Dedifferentiated amniotic fluid mesenchymal stem cell (primary cell): ENCODE results near the gene BIRC7.

Source experiments
- DNase-seq: peaks from one replicate; pipeline ENCODE4 v3.0.0-alpha.2; 2016; ENCODE audit errors: extremely low spot score

The BIRC7 gene

DNA sequence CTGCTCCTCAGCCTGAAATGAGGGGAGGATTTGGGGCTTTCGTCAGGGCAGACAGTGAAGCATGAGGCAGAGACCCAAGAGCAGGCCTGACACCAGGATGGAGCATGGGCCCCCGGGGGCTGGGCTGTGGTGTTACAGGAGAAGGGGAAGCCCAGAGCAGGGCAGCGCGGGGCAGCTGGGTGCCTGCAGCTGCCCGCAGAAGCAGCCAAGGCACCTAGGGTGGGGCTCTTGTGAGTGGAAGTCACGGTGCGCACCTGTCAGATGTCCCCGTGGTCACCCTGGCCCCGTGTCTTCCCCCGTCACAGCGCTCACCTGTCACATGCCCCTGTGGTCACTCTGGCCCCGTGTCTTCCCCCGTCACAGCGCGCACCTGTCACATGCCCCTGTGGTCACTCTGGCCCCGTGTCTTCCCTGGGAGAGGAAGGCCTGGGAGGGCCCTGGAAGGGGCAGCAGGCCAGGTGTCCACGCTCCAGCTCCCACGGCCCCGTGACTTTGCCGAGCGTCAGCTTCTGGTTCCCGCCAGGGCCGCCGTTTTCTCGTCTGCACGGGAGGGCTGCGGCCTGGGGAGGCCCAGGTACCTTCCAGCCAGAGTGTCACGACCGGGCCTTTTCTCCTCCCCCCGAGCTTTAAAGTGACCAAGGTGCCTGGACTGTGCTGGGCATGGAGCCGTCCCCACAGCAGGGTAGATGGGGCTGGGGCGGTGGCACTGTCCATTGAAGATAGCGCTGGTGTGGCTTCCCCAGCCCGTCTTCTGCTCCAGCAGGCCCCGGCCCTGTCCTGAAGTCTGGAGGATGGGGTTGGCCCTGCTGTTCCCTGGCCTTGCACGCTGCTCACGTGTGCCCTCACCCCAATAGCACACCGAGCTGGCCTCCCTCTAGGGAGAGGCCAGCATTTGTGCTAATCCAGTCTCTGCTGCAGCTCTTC, 46.3 kb downstream of the BIRC7 start:
- no peak for DNase-seq

DNA sequence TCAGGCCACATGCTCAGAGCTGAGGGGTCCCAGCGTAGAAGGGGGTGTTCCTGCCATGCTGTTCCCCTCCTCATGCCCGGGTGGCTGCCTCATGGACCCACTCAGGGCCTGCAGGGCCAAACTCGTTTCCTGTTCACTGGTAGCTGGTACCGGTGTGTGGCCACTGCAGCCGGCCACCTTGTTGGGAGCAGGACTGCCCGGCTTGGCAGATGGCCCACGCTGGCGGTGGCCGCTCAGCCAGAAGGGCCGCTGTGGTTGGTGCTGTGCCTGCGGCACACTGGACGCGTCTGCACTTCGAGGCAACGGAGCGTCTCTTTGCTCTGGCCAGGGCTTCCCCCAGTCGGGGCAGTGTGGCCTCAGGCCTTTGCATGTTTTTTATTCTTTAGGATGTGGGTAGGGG, 47.2 kb downstream of the BIRC7 start:
- DNase-seq = no peak

DNA sequence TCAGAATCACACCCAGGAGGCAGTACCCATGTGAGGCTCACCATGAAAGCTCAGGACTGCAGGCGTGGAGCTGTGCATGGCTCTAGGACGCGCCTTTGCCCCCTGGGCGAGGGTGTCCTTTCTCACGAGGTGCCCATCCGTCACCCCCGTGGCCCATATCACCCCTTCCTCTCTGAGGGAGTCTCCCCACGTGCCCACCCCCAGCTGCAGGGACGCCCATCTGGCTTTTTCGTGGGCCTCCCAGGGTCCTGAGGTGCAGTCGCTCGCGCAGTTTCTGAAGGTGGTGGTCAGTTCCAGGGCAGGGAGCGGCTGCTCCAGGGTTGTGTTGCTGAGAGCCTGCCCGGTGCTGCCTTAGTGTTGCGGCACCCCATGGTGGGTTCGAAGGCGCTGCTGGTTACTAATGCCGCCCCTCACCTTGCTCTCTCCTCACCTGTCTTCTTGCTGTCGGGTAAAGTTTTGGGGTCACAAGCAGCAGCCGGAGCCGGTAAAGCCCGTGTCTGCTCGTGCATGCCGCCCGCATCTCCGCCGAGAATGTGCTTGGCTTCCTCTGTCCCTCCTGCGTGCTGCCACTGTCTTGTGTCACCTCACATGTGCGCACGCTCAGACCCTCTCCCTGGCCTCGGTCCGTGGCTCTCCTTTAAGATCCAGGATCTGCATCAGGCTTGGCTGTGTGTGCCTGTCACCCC, 47.8 kb downstream of the BIRC7 start:
- no peak for DNase-seq

- no peak for DNase-seq
Measured at GRCh38 chr20:63284083-63284440, 48.4 kb downstream of the BIRC7 start.

DNA sequence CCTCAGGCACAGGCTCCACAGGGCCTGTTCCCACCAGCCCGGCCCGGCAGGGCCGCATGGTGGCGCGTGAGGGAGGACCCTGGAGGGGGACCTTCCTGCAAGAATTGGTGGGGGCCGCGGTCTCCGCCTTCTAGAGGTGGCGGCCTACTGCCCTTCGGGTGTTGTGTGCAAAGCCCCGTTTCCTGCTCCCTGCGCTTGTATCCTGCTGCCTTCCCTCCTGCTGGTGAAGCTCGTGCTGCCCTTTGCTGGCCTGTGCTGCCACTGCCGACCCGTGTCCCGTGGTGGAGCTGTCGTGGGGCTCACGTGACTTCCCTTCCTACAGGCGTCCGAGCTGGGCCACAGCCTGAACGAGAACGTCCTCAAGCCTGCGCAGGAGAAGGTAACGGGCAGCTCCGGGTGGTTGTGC, 48.8 kb downstream of the BIRC7 start:
- DNase-seq = no peak

GRCh38 chr20:63284981-63285524, 49.3 kb downstream of the BIRC7 start:
- DNase-seq = no peak

DNA sequence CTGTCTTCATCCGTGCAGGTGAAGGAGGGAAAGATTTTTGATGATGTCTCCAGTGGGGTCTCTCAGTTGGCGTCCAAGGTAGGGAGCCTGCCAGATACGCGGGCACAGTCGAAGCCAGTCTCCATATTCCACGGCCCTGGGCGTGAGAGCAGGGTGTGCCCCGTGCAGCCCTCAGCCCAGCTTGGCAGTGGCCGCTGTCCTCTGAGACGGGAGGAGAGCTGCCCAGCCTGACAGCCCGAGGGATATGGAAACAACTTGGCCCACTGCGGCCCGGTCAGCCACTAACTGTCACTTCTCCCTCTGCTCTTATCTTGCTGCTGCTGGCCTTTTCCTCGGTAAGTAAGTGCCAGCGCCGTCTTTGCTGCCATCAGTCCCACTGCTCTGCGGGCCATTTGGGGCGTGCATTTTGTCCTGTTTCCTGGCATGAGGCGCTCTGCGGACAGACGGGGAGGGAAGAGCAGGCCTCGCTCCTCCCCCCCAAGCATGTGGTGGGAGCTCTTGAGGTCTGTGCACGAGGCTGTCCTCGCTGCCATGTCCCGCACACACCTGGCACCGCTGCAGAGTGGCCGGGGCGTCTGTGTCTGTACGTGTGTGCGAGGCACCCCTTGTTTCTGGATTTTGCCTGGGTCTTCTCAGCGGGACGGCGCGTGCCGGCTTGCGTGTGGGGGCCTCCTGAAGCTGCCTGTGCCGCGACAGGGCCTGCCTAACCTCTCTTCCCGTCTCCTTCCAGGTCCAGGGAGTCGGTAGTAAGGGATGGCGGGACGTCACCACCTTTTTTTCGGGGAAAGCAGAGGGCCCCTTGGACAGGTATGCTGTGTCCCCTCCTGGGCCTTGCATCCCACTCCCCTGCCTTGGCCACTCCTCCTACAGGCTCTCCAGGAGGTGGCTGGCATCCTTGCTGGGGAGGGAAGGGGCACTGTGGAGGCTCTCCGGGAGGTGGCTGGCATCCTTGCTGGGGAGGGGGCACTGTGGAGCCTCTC, 50.2 kb downstream of the BIRC7 start:
- DNase-seq = no peak

DNA sequence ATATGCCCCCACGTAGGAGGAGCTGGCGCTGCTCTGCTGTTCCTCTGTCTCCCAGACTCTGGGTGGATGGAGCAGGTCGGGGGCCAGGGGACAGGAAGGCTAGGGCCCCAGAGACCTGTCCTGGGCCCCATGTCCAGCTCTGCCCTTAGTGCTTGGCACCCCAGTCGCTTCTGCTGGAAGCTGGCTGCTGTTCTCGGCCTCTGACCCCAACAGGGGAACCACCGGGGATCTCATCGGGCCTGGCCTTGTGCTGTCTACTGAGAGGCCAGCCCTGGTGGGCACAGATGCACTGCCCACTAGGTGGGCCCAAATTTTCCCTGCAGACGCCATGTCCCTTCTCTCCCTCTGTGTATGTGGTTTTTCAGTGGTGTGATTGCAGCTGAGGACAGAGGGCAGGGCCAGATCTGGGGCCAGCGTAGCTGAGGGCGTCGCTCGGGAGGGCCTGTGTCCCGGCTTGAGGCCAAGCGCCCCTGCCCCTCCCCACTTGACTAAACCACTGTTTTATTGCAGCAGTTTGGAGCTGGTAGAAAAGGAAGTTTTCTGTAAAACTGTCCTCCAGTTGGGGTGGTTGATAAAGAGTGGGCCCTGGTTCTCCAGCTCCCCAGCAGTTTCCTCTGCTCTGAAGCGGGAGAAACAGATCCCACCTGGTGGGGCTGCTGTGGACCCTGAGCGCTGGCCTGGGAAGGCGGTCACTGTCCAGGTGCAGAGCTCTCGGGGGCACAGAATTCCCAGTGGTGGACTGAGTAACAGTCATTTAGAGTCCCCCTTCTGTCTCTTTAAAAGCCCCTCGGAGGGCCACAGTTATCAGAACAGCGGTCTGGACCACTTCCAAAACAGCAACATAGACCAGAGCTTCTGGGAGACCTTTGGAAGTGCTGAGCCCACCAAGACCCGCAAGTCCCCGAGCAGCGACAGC, 51.3 kb downstream of the BIRC7 start:
- DNase-seq = no peak

DNA sequence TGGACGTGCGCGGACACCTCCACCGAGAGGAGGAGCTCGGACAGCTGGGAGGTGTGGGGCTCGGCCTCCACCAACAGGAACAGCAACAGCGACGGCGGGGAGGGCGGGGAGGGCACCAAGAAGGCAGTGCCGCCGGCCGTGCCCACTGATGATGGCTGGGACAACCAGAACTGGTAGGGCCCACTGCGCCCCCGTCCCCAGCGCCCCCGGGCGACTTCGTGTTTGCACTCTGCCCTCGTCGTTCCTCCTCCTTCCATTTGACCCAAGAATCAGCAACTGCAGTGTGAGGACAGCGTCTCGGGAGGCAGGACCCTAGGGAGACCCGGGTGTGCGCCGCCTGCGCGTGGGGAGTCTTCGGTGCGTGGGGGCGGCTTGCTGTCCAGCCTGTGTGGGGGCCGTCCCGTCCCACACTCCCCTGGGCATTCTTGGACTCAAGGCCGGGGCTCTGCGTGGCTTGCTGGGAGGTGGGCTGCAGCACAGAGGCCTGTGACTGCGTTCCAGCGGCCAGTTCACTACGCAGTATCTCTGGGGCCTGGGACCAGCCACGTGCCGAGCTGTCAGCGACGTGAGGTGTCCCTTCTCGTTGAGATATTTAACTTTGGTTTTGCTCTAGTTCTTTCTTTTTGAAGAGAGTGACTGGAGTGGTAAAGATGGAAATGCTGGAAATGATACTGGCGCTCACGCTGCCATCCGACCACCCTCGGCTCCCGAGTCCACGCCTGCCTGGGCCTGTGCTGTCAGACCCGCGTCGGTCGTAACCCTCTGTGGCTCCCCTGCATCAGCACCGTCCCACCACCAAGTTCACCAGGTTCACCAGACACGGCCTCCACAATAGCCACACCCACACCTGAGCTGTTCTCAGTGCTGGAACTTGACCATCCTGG, 52.2 kb downstream of the BIRC7 start:
- no peak for DNase-seq

DNA sequence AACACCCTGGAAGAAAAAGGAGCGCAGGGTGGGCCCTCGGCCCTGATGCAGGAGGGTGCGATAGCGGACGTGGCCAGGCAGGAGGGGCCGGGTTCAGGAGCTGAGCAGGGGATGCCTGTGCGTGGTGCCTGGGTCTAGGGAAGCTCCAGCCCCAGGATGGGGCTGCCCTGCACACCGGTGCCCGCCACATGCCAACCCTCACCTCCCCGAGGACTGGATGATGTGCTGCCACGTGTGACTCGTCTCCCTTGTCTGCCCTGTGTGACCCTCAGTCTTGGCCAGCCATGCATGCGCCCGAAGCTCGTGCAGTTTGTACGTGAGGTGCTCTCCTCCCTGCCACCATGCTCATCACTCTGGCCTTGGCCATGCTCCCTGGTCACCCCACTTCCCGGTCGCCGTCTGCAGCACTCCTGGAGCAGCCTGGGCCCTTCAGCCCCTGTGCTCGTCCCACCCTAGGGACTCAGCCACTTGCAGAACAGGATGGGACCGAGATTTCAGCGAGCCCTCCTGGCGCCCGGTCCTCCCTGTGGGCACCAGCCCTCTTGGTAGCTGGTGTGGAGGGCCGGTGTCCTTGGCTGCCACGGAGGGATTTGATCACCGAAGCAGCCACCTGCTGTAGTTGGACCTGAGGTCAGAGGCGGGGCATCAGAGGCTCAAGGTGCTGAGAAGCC, 53.0 kb downstream of the BIRC7 start:
- DNase-seq = no peak

DNA sequence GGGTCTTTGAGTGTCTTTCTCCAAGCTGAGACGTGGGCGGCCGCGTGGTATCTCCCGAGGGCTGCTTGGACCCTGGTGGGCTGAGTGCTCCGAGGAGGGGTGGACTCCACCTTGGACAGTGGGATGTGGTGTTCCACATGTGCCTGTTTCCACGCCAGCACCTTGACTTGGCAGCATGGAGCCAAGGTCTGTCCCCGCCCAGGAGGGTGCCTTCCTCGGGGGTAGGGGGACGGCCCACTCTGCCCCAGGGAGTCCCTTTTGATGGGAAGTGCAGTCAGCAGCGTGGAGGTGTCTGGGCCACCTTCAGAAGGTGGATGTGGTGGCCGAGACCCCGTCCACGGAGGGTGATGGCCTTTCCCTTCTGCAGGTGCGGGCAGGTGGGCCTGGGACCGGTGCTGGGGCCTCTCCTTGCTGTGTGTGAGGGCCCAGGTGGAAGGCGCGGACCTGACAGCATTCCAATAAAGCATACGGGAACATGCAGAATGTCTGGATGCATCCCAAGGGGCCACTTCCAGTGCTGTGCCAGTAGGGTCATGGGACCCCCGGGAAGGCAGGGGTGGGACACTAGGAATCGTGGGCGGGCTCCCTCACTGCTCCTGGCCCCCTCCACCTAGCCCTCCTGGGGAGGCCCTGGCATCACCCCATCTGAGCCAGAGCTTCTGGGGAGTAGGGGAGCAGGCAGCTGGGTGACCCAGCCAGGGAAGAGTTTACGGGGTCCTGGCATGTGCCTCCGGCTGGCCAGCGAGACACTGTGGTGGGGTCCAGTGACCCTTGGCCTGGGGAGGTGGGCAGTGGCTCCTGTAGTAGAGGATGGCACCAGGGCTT, 53.8 kb downstream of the BIRC7 start:
- no peak for DNase-seq
